ENCODE data around the gene MAP1B. TPM values are rescaled to one million over a fixed set of nuclear protein-coding genes. Genes with fewer than 3 reads are reported as not detected.

MAP1B gene
- total RNA-seq, 2 donors from 2014 or later: 87.9 to 93.3 TPM

DNA sequence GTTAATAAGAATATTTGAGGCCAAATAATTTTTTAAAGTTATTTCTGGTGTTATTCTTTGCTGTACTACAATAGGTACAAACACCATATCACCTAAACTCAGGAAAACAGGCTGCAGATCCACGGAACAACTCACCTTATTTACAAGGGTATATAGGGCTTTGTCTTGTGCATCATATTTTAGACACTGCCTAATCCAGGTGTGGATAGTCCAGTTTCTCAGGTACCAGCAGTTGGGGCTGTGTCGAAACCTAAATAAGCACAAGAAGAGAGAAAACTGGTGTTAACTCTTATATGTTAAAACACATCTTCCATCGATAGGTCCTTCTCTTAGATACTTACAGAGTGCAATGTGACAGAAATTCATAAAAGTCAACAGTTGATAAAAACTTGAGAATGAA, 130.6 kb downstream of the MAP1B start:
- Histone ChIP-seq H3K27ac (ENCODE audit: low read depth, low read length) (no peak overlapping the region), H3K9ac (ENCODE audit: extremely low read depth, low read length, poor library complexity, severe bottlenecking) (no peak overlapping the region), H3K27me3 (ENCODE audit: control insufficient read depth, insufficient read depth, low read length, poor library complexity, severe bottlenecking) (no peaks in the 10 kb centered on the region), H3K36me3 (ENCODE audit: control insufficient read depth, insufficient read depth, low read length) (peaks cover 34% of the 10 kb centered on the region), H3K4me1 (ENCODE audit: control insufficient read depth, insufficient read depth, low read length) (no peaks in the 10 kb centered on the region), H3K9me3 (ENCODE audit: control insufficient read depth, low read length) (no peaks in the 10 kb centered on the region), H3K4me3 (ENCODE audit: low read length) (no peak overlapping the region)
- DNase-seq: no peak
- TF ChIP-seq, protein P1, sequence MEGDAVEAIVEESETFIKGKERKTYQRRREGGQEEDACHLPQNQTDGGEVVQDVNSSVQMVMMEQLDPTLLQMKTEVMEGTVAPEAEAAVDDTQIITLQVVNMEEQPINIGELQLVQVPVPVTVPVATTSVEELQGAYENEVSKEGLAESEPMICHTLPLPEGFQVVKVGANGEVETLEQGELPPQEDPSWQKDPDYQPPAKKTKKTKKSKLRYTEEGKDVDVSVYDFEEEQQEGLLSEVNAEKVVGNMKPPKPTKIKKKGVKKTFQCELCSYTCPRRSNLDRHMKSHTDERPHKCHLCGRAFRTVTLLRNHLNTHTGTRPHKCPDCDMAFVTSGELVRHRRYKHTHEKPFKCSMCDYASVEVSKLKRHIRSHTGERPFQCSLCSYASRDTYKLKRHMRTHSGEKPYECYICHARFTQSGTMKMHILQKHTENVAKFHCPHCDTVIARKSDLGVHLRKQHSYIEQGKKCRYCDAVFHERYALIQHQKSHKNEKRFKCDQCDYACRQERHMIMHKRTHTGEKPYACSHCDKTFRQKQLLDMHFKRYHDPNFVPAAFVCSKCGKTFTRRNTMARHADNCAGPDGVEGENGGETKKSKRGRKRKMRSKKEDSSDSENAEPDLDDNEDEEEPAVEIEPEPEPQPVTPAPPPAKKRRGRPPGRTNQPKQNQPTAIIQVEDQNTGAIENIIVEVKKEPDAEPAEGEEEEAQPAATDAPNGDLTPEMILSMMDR (conservative IDR thresholded peaks at IDR 0.05): no peak
- Mint-ChIP-seq H3K4me3 (no peak overlapping the region), H3K36me3 (ENCODE audit: low read depth) (peaks cover 14% of the 10 kb centered on the region), H3K9me3 (no peaks in the 10 kb centered on the region), H3K27ac (no peak overlapping the region), H3K4me1 (peaks cover 29% of the 10 kb centered on the region), H3K27me3 (ENCODE audit: insufficient read depth) (no peaks in the 10 kb centered on the region)
- WGBS, 2 experiments (ENCODE audit: insufficient coverage in 1 of 2, insufficient read length in 1 of 2): 91% methylated on average over 3 of the region's 3 CpGs; no CpG with 5 or more reads in 1 of the 2 experiments

- no peak overlapping the region for H3K4me3 Mint-ChIP-seq
- H3K27me3 Mint-ChIP-seq (ENCODE audit: insufficient read depth): no peaks in the 10 kb centered on the region
- TF ChIP-seq, protein P1 (conservative IDR thresholded peaks at IDR 0.05): no peak
- DNase-seq: peak; percentile 58
- H3K27ac Mint-ChIP-seq: peak overlapping the region; percentile 52
- H3K36me3 Mint-ChIP-seq (ENCODE audit: low read depth): peaks cover 14% of the 10 kb centered on the region
- Histone ChIP-seq H3K27ac (ENCODE audit: low read depth, low read length) (peak overlapping the region; percentile 10), H3K36me3 (ENCODE audit: control insufficient read depth, insufficient read depth, low read length) (peaks cover 34% of the 10 kb centered on the region), H3K9me3 (ENCODE audit: control insufficient read depth, low read length) (no peaks in the 10 kb centered on the region), H3K27me3 (ENCODE audit: control insufficient read depth, insufficient read depth, low read length, poor library complexity, severe bottlenecking) (no peaks in the 10 kb centered on the region), H3K9ac (ENCODE audit: extremely low read depth, low read length, poor library complexity, severe bottlenecking) (no peak overlapping the region), H3K4me1 (ENCODE audit: control insufficient read depth, insufficient read depth, low read length) (no peaks in the 10 kb centered on the region), H3K4me3 (ENCODE audit: low read length) (no peak overlapping the region)
- peaks cover 31% of the 10 kb centered on the region for H3K4me1 Mint-ChIP-seq
- 51 to 55% methylated on average over 5 of the region's 5 CpGs for WGBS, 2 experiments (ENCODE audit: insufficient coverage in 1 of 2, insufficient read length in 1 of 2)
- no peaks in the 10 kb centered on the region for H3K9me3 Mint-ChIP-seq
These were observed 131.6 kb downstream of the MAP1B start for GRCh38 chr5:72238712-72239445.

DNA sequence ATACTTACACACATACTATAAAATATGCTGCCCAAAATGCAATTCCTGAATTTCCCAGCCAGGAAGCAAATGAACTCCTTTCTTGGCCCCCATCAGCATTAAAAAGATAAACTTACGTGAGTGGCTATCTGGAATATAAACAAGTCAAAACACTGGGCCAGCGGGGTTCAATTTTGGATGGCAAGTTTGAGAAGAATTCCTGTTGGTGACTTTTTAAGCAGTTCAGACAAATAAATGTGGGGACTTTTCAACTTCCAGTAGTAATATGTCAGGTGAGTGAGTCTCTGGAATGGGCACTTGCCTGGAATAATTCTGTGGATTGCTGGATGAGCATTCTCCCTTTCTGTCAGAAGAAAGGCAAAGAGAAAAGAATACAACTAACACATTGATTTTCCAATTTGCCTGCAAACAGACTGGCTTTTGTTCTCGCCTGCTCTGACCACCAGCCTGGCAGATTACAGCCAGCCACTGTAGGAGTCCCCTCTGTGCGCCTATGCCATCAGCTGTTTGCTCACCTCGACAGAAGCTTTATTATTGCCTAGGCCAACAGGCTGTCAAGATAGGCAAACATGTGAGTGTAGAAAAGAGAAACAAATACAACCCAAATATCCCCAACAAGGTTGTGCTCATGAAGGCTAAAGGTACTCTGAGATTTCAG, 134.2 kb downstream of the MAP1B start:
- H3K4me1 ChIP-seq (ENCODE audit: control insufficient read depth, insufficient read depth, low read length): no peaks in the 10 kb centered on the region
- Mint-ChIP-seq H3K9me3 (no peaks in the 10 kb centered on the region), H3K27me3 (ENCODE audit: insufficient read depth) (no peaks in the 10 kb centered on the region), H3K36me3 (ENCODE audit: low read depth) (peaks cover 12% of the 10 kb centered on the region), H3K27ac (no peak overlapping the region), H3K4me1 (peaks cover 35% of the 10 kb centered on the region), H3K4me3 (no peak overlapping the region)
- no peaks in the 10 kb centered on the region for H3K27me3 ChIP-seq (ENCODE audit: control insufficient read depth, insufficient read depth, low read length, poor library complexity, severe bottlenecking)
- no peak overlapping the region for H3K4me3 ChIP-seq (ENCODE audit: low read length)
- peak overlapping the region; percentile 49 for H3K27ac ChIP-seq (ENCODE audit: low read depth, low read length)
- H3K9me3 ChIP-seq (ENCODE audit: control insufficient read depth, low read length): no peaks in the 10 kb centered on the region
- peaks cover 22% of the 10 kb centered on the region for H3K36me3 ChIP-seq (ENCODE audit: control insufficient read depth, insufficient read depth, low read length)
- H3K9ac ChIP-seq (ENCODE audit: extremely low read depth, low read length, poor library complexity, severe bottlenecking): no peak overlapping the region
- 75 to 86% methylated on average over 2 to 5 of the region's 5 CpGs for WGBS, 2 experiments (ENCODE audit: insufficient coverage in 1 of 2, insufficient read length in 1 of 2)
- TF ChIP-seq, protein P1 (conservative IDR thresholded peaks at IDR 0.05): no peak
- no peak for DNase-seq
